Effector CD8-positive, alpha-beta T cell (primary cell): Measurements from ENCODE around the gene POLA1.

Experiments
- DNase-seq: peaks from one replicate; lab custom pipeline; 2025; lab: John Stamatoyannopoulos, UW

The POLA1 gene

GRCh38 chrX:24696294-24696693, 2.6 kb downstream of the POLA1 start:
- no peak for DNase-seq

- no peak for DNase-seq
These were observed 8.9 kb downstream of the POLA1 start for GRCh38 chrX:24702362-24703184.

GRCh38 chrX:24703185-24703494, 9.4 kb downstream of the POLA1 start:
- no peak for DNase-seq

GRCh38 chrX:24718771-24719170, 25.1 kb downstream of the POLA1 start:
- DNase-seq = no peak

GRCh38 chrX:24720036-24720435, 26.3 kb downstream of the POLA1 start:
- DNase-seq = no peak

- DNase-seq = no peak
These were observed 34.8 kb downstream of the POLA1 start for GRCh38 chrX:24728530-24728929.

- no peak for DNase-seq
These were observed 39.2 kb downstream of the POLA1 start for GRCh38 chrX:24732766-24733500.

GRCh38 chrX:24741330-24741729, 47.6 kb downstream of the POLA1 start:
- no peak for DNase-seq

GRCh38 chrX:24748196-24748595, 54.5 kb downstream of the POLA1 start:
- DNase-seq = no peak

- no peak for DNase-seq
These were observed 66.1 kb downstream of the POLA1 start for GRCh38 chrX:24759786-24760185.

GRCh38 chrX:24760363-24761000, 66.8 kb downstream of the POLA1 start:
- DNase-seq = no peak

- no peak for DNase-seq
These were observed 67.6 kb downstream of the POLA1 start for GRCh38 chrX:24761306-24761705.

GRCh38 chrX:24763989-24764388, 70.3 kb downstream of the POLA1 start:
- DNase-seq = no peak

- no peak for DNase-seq
These were observed 73.8 kb downstream of the POLA1 start for GRCh38 chrX:24767557-24767956.

GRCh38 chrX:24768556-24768955, 74.8 kb downstream of the POLA1 start:
- no peak for DNase-seq

- no peak for DNase-seq
These were observed 80.9 kb downstream of the POLA1 start for GRCh38 chrX:24774650-24775049.

- DNase-seq = no peak
These were observed 82.2 kb downstream of the POLA1 start for GRCh38 chrX:24775891-24776290.

GRCh38 chrX:24777660-24778059, 83.9 kb downstream of the POLA1 start:
- no peak for DNase-seq

- no peak for DNase-seq
These were observed 88.3 kb downstream of the POLA1 start for GRCh38 chrX:24782011-24782410.

- DNase-seq = no peak
These were observed 95.3 kb downstream of the POLA1 start for GRCh38 chrX:24789047-24789446.

- DNase-seq = no peak
These were observed 96.4 kb downstream of the POLA1 start for GRCh38 chrX:24790166-24790565.

- no peak for DNase-seq
These were observed 102.5 kb downstream of the POLA1 start for GRCh38 chrX:24796204-24796603.

GRCh38 chrX:24799078-24799477, 105.4 kb downstream of the POLA1 start:
- no peak for DNase-seq
